HG03571 (cell line): ENCODE results near the gene MEG3.

ENCODE experiments used
- ATAC-seq: cut with Tn5 transposase; IDR thresholded peaks from one replicate; pipeline ENCODE4 v1.9.1; 2021; ENCODE audit not compliant: unreplicated experiment

MEG3 gene

GRCh38 chr14:100830681-100831080 is 4.8 kb downstream of the MEG3 start:
- no peak for ATAC-seq

GRCh38 chr14:100832311-100832960 is 6.5 kb downstream of the MEG3 start:
- ATAC-seq: no peak

- no peak for ATAC-seq
These were observed 8.3 kb downstream of the MEG3 start for GRCh38 chr14:100834082-100834793.

- no peak for ATAC-seq
These were observed 9.1 kb downstream of the MEG3 start for GRCh38 chr14:100834794-100835547.

- ATAC-seq: no peak
These were observed 9.8 kb downstream of the MEG3 start for GRCh38 chr14:100835548-100836310.

GRCh38 chr14:100836311-100836805 is 10.4 kb downstream of the MEG3 start:
- no peak for ATAC-seq

- no peak for ATAC-seq
These were observed 11.3 kb downstream of the MEG3 start for GRCh38 chr14:100836941-100837804.

GRCh38 chr14:100837805-100838350 is 12.0 kb downstream of the MEG3 start:
- no peak for ATAC-seq

GRCh38 chr14:100838493-100839314 is 12.8 kb downstream of the MEG3 start:
- no peak for ATAC-seq

GRCh38 chr14:100839315-100839585 is 13.3 kb downstream of the MEG3 start:
- ATAC-seq: no peak

GRCh38 chr14:100839681-100840111 is 13.8 kb downstream of the MEG3 start:
- ATAC-seq: no peak

GRCh38 chr14:100840286-100841065 is 14.6 kb downstream of the MEG3 start:
- no peak for ATAC-seq

GRCh38 chr14:100841066-100841760 is 15.3 kb downstream of the MEG3 start:
- ATAC-seq: no peak

- ATAC-seq: no peak
These were observed 16.0 kb downstream of the MEG3 start for GRCh38 chr14:100841761-100842403.

GRCh38 chr14:100842799-100843198 is 16.9 kb downstream of the MEG3 start:
- no peak for ATAC-seq

- ATAC-seq: no peak
These were observed 18.1 kb downstream of the MEG3 start for GRCh38 chr14:100844082-100844408.

- no peak for ATAC-seq
These were observed 18.5 kb downstream of the MEG3 start for GRCh38 chr14:100844421-100844820.
